AG09309 (cell line): ENCODE measurements around the gene FNDC3A.
A peak's percentile ranks its signal among the peaks of the same experiment; 100 is the strongest.

Source experiments
- DNase-seq: peaks from one replicate; pipeline ENCODE4 v3.0.0-alpha.2; 2010; ENCODE audit warnings: low read depth
- H3K4me3 ChIP-seq: 2 replicates; pipeline ENCODE4 v1.5.1; 2011; ENCODE audit warnings: mild to moderate bottlenecking, low read depth, low read length, moderate library complexity; ENCODE audit not compliant: control insufficient read depth
- CTCF ChIP-seq: IDR thresholded peaks from 2 replicates; pipeline ENCODE4 v1.5.1; 2011; ENCODE audit warnings: mild to moderate bottlenecking, low read depth, low read length, inconsistent platforms; ENCODE audit not compliant: insufficient read depth, control insufficient read depth; ENCODE audit errors: missing control alignments

FNDC3A gene

GRCh38 chr13:49234741-49235140 is 259.0 kb downstream of the FNDC3A start:
- H3K4me3 ChIP-seq = no peak overlapping the region
- TF ChIP-seq CTCF = no peak
- no peak for DNase-seq

DNA sequence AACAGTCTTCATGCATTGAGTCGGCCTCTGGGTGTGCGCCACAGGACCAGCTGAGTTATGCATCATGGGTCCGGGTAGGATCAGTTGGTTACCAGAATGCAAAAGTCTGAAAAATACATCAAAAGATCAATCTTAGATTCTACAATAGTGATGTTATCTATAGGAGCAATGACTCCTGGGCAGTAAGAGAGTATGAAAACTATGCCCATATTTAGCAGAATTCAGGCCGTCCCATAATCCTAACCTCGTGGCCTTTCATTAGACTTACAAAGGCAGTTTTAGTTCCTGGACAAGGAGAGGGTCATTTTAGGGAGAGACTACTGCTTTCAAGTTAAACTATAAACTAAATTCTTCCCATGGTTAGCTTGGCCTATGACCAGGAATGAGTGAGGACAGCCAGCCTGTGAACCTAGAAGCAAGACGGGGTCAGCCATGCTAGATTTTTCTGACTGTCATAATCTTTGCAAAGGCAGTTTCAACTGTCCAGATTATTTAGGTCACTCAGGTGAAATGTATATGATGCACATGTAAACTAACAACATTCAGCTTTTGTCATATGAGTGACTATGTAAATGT is 260.2 kb downstream of the FNDC3A start:
- H3K4me3 ChIP-seq = no peak overlapping the region
- no peak for TF ChIP-seq CTCF
- no peak for DNase-seq

DNA sequence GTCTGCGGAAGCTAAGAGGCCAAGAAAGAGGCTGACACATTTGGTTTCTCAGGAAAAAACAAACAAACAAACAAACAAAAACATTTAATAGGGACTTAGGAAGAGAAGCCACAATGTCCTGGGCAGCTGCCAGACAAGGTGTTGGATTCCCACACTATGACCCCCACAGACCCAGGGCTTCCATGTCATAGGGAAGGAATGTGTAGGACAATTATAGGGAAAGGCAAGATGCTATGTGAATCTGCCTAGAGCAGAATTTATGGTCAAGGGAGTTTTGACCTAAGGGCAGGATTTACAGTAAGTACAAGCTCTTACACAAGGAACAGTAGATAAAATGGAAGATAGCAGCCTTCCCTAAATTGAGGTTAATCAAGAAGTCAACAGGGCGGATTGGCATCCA is 262.9 kb downstream of the FNDC3A start:
- no peak overlapping the region for H3K4me3 ChIP-seq
- DNase-seq = no peak
- TF ChIP-seq CTCF = no peak

DNA sequence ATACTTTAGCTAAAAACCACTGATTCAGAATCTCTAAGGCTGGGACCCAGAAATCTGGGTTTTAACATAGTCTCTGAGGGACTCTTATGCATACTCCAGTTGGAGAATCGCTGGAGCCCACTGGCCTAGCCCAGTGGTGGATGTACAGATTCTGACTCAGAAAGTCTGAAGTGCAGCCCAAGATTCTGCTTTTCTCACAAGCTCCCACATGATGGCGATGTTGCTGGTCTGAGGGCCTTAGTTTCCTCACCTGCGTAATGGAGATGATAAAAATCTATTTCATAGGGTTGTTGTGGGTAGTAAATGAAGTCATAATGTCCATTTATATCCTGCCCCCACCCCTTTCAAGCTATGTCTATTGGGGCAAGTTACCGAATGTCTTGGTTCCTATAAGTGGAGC is 264.3 kb downstream of the FNDC3A start:
- TF ChIP-seq CTCF = peak; percentile 63
- no peak overlapping the region for H3K4me3 ChIP-seq
- no peak for DNase-seq

DNA sequence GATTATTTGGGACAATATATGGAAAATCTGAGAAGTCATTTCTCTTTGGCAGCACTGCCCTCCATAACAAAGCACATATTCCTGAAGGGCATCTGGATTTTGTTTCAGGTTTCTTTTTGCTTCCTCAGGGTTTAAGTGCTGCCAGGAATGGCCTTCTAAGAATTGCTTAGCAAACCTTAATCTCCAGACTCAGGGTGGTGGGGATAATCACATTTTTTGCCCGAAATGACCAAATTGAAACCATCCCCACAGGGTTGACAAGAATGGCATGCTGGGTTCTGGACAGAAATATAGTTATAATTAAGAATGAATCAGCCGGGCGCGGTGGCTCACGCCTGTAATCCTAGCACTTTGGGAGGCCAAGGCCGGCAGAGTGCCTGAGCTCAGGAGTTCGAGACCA is 265.6 kb downstream of the FNDC3A start:
- DNase-seq = no peak
- TF ChIP-seq CTCF = no peak

GRCh38 chr13:49245101-49245500 is 269.4 kb downstream of the FNDC3A start:
- no peak for DNase-seq
- TF ChIP-seq CTCF = no peak
- no peak overlapping the region for H3K4me3 ChIP-seq

More for the DNA sequence above, 265.6 kb downstream of the FNDC3A start:
- no peak overlapping the region for H3K4me3 ChIP-seq
